HEK293 (cell line): ENCODE results near the gene CCDC61.
A peak's percentile ranks its signal among the peaks of the same experiment; 100 is the strongest.

Experiments
- ATF2 ChIP-seq: fragments of 450-650 bp; formaldehyde crosslinking; IDR thresholded peaks from 2 replicates; pipeline ENCODE4 v1.5.1; 2016; ENCODE audit warnings: missing biosample characterization, missing genetic modification characterization, low read depth
- HOXA7 ChIP-seq: sonication (generic); formaldehyde crosslinking; IDR thresholded peaks from 2 replicates; pipeline ENCODE4 v1.8.1; 2022; ENCODE audit warnings: missing genetic modification reagents, borderline replicate concordance
- KLF9 ChIP-seq: fragments of 450-650 bp; formaldehyde crosslinking; IDR thresholded peaks from 2 replicates; pipeline ENCODE4 v1.5.1; 2016; ENCODE audit warnings: missing biosample characterization, missing genetic modification characterization, low read depth
- OVOL3 ChIP-seq: fragments of 450-650 bp; formaldehyde crosslinking; IDR thresholded peaks from 2 replicates; pipeline ENCODE4 v1.5.1; 2016; ENCODE audit warnings: missing biosample characterization, missing genetic modification characterization
- PRDM10 ChIP-seq: fragments of 450-650 bp; formaldehyde crosslinking; IDR thresholded peaks from 2 replicates; pipeline ENCODE4 v1.5.1; 2016; ENCODE audit warnings: missing biosample characterization, missing genetic modification characterization
- SETDB1 ChIP-seq: IDR thresholded peaks from one replicate; pipeline ENCODE4 v1.6.1; 2017; ENCODE audit warnings: mild to moderate bottlenecking, low read length, moderate library complexity, mixed read lengths; ENCODE audit not compliant: insufficient read length
- YY1 ChIP-seq: fragments of 450-650 bp; formaldehyde crosslinking; IDR thresholded peaks from 2 replicates; pipeline ENCODE4 v1.5.1; 2018; ENCODE audit warnings: missing biosample characterization, missing genetic modification characterization
- ZBTB8A ChIP-seq: fragments of 450-650 bp; formaldehyde crosslinking; IDR thresholded peaks from 2 replicates; pipeline ENCODE4 v1.5.1; 2016; ENCODE audit warnings: missing biosample characterization, missing genetic modification characterization
- ZNF112 ChIP-seq: fragments of 450-650 bp; formaldehyde crosslinking; IDR thresholded peaks from 2 replicates; pipeline ENCODE4 v1.5.0; 2017; ENCODE audit warnings: missing biosample characterization, missing genetic modification characterization
- ZNF121 ChIP-seq: fragments of 450-650 bp; formaldehyde crosslinking; IDR thresholded peaks from 2 replicates; pipeline ENCODE4 v1.5.1; 2016; ENCODE audit warnings: missing biosample characterization, missing genetic modification characterization
- ZNF157 ChIP-seq: fragments of 450-650 bp; formaldehyde crosslinking; IDR thresholded peaks from 2 replicates; pipeline ENCODE4 v1.5.1; 2016; ENCODE audit warnings: missing biosample characterization, missing genetic modification characterization
- ZNF169 ChIP-seq: fragments of 450-650 bp; formaldehyde crosslinking; IDR thresholded peaks from 2 replicates; pipeline ENCODE4 v1.5.1; 2016; ENCODE audit warnings: missing biosample characterization, missing genetic modification characterization
- ZNF174 ChIP-seq: fragments of 450-650 bp; formaldehyde crosslinking; IDR thresholded peaks from 2 replicates; pipeline ENCODE4 v1.5.0; 2017; ENCODE audit warnings: missing biosample characterization, mild to moderate bottlenecking, missing genetic modification characterization
- ZNF18 ChIP-seq: fragments of 450-650 bp; formaldehyde crosslinking; IDR thresholded peaks from 2 replicates; pipeline ENCODE4 v1.5.1; 2016; ENCODE audit warnings: missing biosample characterization, missing genetic modification characterization
- ZNF184 ChIP-seq: fragments of 450-650 bp; IDR thresholded peaks from 2 replicates; pipeline ENCODE4 v1.5.1; 2018; ENCODE audit warnings: missing biosample characterization, mild to moderate bottlenecking, missing genetic modification characterization
- ZNF274 ChIP-seq, 2 experiments: fragments of 200-500 bp in 1 of 2; fragments of 450-650 bp in 1 of 2; sonication (Bioruptor generic) in 1 of 2; formaldehyde crosslinking in 1 of 2; IDR thresholded peaks; 2 replicates each; pipeline versions ENCODE4 v1.5.1 to v1.6.1; 2014 to 2016; ENCODE audit warnings: borderline replicate concordance in 1 of 2, inconsistent platforms in 1 of 2, low read length in 1 of 2, missing biosample characterization in 1 of 2, missing genetic modification characterization in 1 of 2
- ZNF404 ChIP-seq: fragments of 450-650 bp; formaldehyde crosslinking; IDR thresholded peaks from 2 replicates; pipeline ENCODE4 v1.5.1; 2017; ENCODE audit warnings: missing biosample characterization, missing genetic modification characterization
- ZNF621 ChIP-seq: fragments of 450-650 bp; formaldehyde crosslinking; IDR thresholded peaks from 2 replicates; pipeline ENCODE4 v1.5.1; 2017; ENCODE audit warnings: missing biosample characterization, missing genetic modification characterization
- ZNF623 ChIP-seq: fragments of 450-650 bp; formaldehyde crosslinking; IDR thresholded peaks from 2 replicates; pipeline ENCODE4 v1.5.1; 2016; ENCODE audit warnings: missing biosample characterization, missing genetic modification characterization
- ZNF658 ChIP-seq: fragments of 450-650 bp; formaldehyde crosslinking; IDR thresholded peaks from 2 replicates; pipeline ENCODE4; 2016; ENCODE audit warnings: missing biosample characterization, missing genetic modification characterization
- ZNF664 ChIP-seq: fragments of 450-650 bp; formaldehyde crosslinking; IDR thresholded peaks from 2 replicates; pipeline ENCODE4 v1.5.1; 2016; ENCODE audit warnings: missing biosample characterization, missing genetic modification characterization
- ZNF768 ChIP-seq: fragments of 450-650 bp; formaldehyde crosslinking; IDR thresholded peaks from 2 replicates; pipeline ENCODE4 v1.5.1; 2018; ENCODE audit warnings: missing biosample characterization, mild to moderate bottlenecking, missing genetic modification characterization
- ZSCAN4 ChIP-seq: fragments of 450-650 bp; formaldehyde crosslinking; IDR thresholded peaks from 2 replicates; pipeline ENCODE4 v1.5.1; 2017; ENCODE audit warnings: missing biosample characterization, missing genetic modification characterization
- TF ChIP-seq, protein P1 (sequence below): fragments of 450-650 bp; formaldehyde crosslinking; IDR thresholded peaks from 2 replicates; pipeline ENCODE4 v1.5.1; 2016; ENCODE audit warnings: missing biosample characterization, missing genetic modification characterization, borderline replicate concordance
- TF ChIP-seq, protein P2 (sequence below): fragments of 450-650 bp; formaldehyde crosslinking; IDR thresholded peaks from 2 replicates; pipeline ENCODE4 v1.5.1; 2016; ENCODE audit warnings: missing biosample characterization, missing genetic modification characterization
- TF ChIP-seq, protein P3 (sequence below): fragments of 450-650 bp; formaldehyde crosslinking; IDR thresholded peaks from 2 replicates; pipeline ENCODE4 v1.5.1; 2016; ENCODE audit warnings: missing biosample characterization, missing genetic modification characterization

The CCDC61 gene

DNA sequence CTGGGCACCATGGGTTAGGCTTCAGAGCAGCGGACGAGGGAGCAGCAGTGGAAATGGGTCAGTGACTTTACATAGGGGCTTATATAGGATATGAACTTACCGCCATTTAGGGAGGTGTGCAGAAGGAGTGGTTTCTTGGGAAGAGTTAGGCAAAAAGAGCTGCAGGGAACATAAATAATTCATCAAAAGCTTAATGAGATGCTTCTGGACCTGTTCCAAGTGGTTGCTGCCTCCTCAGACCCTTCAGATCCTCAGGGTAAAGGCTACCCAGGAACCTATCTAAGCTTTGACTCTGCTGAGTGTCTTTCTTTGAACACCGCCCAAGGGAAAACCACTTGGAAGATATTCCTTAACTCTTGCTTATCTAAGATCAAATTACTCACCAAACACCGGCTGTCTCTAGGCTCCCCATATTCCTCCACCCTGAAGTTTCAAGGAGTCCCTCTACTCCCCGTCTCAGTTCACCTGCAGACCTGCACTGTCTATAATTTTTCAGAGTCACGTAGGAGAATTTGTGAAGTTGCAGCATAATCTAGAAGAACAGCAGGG is 45.8 kb downstream of the CCDC61 start, which contains the start of gene IGFL4 (continued):
- TF ChIP-seq ZNF18 (no peak), KLF9 (tag by site-specific recombination) (no peak), ZNF658 (tag by site-specific recombination) (no peak), ZNF121 (tag by site-specific recombination) (no peak), ATF2 (tag by site-specific recombination) (no peak), ZNF184 (tag by site-specific recombination) (no peak), OVOL3 (tag by site-specific recombination) (no peak), ZNF169 (no peak), ZNF768 (tag by site-specific recombination) (no peak), ZNF174 (no peak), ZNF404 (no peak), ZNF664 (tag by site-specific recombination) (peak; percentile 97), HOXA7 (no peak), ZSCAN4 (tag by site-specific recombination) (no peak), ZBTB8A (tag by site-specific recombination) (peak; percentile 22; the same call in 1 of the 2 replicates), YY1 (tag by site-specific recombination) (no peak), SETDB1 (peak; percentile 41), ZNF623 (tag by site-specific recombination) (no peak), ZNF112 (no peak), ZNF274 (IDR thresholded peaks at IDR 0.05; ENCODE audit: low read length) (no peak), ZNF274 (tag by site-specific recombination; IDR thresholded peaks at IDR 0.05; ENCODE audit: borderline replicate concordance) (no peak), PRDM10 (tag by site-specific recombination) (peak; percentile 56), ZNF621 (tag by site-specific recombination) (no peak), ZNF157 (tag by site-specific recombination) (no peak)
- TF ChIP-seq, protein P1, sequence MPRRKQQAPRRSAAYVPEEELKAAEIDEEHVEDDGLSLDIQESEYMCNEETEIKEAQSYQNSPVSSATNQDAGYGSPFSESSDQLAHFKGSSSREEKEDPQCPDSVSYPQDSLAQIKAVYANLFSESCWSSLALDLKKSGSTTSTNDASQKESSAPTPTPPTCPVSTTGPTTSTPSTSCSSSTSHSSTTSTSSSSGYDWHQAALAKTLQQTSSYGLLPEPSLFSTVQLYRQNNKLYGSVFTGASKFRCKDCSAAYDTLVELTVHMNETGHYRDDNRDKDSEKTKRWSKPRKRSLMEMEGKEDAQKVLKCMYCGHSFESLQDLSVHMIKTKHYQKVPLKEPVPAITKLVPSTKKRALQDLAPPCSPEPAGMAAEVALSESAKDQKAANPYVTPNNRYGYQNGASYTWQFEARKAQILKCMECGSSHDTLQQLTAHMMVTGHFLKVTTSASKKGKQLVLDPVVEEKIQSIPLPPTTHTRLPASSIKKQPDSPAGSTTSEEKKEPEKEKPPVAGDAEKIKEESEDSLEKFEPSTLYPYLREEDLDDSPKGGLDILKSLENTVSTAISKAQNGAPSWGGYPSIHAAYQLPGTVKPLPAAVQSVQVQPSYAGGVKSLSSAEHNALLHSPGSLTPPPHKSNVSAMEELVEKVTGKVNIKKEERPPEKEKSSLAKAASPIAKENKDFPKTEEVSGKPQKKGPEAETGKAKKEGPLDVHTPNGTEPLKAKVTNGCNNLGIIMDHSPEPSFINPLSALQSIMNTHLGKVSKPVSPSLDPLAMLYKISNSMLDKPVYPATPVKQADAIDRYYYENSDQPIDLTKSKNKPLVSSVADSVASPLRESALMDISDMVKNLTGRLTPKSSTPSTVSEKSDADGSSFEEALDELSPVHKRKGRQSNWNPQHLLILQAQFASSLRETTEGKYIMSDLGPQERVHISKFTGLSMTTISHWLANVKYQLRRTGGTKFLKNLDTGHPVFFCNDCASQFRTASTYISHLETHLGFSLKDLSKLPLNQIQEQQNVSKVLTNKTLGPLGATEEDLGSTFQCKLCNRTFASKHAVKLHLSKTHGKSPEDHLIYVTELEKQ (tag by site-specific recombination): peak; percentile 30; the same call in 1 of the 2 replicates
- TF ChIP-seq, protein P2, sequence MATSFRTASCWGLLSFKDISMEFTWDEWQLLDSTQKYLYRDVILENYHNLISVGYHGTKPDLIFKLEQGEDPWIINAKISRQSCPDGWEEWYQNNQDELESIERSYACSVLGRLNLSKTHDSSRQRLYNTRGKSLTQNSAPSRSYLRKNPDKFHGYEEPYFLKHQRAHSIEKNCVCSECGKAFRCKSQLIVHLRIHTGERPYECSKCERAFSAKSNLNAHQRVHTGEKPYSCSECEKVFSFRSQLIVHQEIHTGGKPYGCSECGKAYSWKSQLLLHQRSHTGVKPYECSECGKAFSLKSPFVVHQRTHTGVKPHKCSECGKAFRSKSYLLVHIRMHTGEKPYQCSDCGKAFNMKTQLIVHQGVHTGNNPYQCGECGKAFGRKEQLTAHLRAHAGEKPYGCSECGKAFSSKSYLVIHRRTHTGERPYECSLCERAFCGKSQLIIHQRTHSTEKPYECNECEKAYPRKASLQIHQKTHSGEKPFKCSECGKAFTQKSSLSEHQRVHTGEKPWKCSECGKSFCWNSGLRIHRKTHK (tag by site-specific recombination): no peak
- TF ChIP-seq, protein P3, sequence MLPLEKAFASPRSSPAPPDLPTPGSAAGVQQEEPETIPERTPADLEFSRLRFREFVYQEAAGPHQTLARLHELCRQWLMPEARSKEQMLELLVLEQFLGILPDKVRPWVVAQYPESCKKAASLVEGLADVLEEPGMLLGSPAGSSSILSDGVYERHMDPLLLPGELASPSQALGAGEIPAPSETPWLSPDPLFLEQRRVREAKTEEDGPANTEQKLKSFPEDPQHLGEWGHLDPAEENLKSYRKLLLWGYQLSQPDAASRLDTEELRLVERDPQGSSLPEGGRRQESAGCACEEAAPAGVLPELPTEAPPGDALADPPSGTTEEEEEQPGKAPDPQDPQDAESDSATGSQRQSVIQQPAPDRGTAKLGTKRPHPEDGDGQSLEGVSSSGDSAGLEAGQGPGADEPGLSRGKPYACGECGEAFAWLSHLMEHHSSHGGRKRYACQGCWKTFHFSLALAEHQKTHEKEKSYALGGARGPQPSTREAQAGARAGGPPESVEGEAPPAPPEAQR (tag by site-specific recombination): peak; percentile 48; the same call in 1 of the 2 replicates
